HG03103 (cell line): Measurements from ENCODE around the gene BID.
A peak's percentile ranks its signal among the peaks of the same experiment; 100 is the strongest.

Experiments
- ATAC-seq: cut with Tn5 transposase; IDR thresholded peaks from one replicate; pipeline ENCODE4 v1.9.1; 2021; ENCODE audit warnings: low read depth; ENCODE audit not compliant: unreplicated experiment

The BID gene

GRCh38 chr22:17785185-17786184 is 11.2 kb upstream of the BID start:
- ATAC-seq, result no peak

- ATAC-seq, result no peak
Measured at GRCh38 chr22:17784776-17785175, 10.5 kb upstream of the BID start.

DNA sequence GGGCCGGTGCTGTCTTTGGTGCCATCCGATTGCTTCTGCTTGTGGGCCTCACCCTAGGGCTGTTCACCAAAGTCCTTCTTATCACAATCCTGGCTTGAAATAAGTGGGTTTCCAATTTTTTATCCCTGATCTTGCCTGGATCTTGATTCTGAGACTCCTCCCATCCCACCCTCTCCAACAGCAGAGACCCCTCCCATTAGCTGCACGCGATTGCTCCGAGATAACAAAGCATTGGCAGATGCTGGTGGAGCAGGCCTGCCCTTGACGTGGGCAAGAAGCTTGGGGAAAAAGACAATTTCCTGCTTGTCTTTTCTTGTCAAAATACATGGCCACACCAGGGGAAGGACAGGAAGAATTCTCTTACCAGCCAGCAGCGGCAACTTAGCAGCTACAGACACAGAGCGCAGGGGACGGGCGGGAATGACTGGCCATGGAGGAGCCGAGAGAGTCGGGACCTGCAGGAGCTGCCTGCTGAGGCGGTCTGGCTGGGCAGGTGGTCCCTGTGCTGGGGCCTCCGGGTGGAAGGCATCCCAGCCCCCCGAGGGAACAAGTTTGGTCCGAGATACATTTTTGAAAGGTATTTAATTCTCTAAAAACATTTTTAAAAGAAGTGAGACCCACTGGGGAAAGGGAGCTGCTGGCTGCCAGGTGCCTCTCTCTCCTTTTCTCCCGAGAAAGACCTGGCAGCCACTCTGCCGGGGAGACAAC is 9.7 kb upstream of the BID start:
- ATAC-seq, result no peak

- no peak for ATAC-seq
Measured at GRCh38 chr22:17783312-17783711, 9.0 kb upstream of the BID start.

DNA sequence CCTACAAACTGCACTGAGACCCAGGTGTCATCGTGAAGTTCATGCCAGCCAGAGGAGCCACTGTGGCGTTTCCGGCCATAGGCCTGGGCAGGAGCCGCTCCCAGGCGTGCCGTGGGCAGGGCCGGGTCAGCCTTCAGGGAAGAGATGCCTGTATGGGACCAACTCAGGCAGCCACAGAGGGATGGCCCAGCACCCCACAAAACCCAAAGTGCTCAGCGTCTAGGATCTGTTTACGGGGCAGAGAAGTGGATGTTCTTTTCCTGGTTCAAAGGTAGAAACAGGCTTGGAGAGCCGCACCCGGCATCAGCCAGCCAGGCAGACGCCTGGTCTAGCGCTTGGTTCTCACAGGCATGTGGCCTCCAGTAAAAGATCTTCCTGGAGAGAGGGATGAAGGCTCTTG is 8.4 kb upstream of the BID start:
- ATAC-seq, result no peak

- no peak for ATAC-seq
Measured at GRCh38 chr22:17782158-17782557, 7.9 kb upstream of the BID start.

- peak; percentile 35 for ATAC-seq
Measured at GRCh38 chr22:17781319-17782031, 7.2 kb upstream of the BID start.

DNA sequence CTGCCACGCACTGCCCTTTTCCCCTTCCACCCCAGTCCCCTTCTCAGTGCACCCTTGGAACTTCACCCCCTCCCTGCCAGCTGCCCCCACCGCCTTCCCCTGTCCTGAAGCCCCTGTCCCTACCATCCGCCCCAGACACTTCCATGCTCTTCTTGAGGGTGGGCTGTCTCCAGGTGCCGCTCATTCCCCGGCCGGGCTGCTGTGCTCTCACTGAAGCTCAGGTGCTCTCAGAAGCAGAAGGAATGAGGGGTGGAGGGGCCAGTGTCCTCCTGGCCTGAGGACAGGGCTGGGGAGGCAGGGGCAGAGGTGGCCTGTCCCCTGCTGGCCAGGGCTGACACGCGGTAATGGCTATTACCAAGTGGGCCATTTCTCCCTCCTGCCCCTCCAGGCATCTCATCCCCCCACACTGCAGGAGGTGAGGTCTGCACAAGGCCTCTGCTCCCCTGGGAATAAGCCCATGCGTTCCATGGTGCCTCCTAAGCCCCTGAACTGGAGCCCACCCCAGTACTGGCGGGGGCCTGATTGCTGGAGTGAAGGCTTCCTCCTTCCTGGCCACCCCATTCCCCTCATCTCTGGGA is 6.6 kb upstream of the BID start:
- no peak for ATAC-seq

- no peak for ATAC-seq
Measured at GRCh38 chr22:17780116-17780740, 6.0 kb upstream of the BID start.

DNA sequence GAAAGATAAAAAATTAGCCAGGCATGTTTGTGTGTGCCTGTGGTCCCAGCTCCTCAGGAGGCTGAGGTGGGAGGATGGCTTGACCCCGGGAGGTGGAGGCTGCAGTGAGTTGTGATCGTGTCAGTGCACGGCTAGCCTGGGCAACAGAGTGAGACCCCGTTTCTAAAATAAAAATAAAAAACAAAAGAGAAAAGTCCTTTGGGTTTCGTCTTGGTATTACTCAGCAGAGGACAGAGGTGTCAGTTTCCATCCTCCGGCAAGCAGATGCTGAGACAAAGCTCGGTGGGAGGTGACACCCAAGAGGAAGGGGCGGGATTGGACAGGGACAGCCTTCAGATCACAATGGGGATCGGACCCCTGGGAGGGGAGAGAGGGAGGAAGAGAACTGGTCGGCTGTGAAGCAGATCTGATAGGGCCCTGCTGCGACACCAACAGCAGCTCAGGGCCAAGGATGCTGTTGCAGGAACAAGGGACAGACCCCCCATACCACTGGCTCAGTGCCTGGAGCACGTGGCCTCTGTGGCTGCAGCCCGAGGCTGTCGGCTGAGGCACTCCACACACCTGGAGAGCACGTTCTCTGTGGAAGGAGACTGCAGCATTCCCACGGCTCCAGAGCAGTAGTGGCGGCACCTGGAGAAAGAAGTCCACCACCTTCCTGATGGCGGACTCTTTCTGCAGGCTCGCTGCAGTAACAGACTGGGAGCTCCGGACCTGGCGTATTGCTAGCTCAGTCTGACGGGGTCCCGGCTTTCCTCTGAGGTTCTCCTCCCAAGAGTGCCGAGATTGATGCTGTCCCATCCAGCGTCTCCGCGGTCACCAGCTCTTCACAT is 5.2 kb upstream of the BID start:
- no peak for ATAC-seq

GRCh38 chr22:17778412-17778976 is 4.2 kb upstream of the BID start:
- ATAC-seq, result no peak

DNA sequence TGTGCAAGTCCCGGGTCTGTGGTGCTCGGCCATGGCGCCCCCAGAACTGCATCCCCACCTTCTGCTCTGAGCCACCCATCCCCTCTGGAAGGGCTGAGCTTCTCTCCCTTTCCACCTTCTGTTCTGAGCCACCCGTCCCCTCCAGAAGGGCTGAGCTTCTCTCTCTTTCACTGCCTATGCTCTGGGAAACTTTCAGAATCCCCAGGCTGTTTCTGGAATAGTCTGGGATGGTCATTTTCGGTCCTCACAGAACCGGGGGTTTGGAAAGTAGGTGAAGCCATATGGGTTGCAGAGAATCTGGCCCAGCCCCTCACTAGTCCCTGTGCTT is 3.4 kb upstream of the BID start:
- ATAC-seq, result no peak

- no peak for ATAC-seq
Measured at GRCh38 chr22:17777005-17777716, 2.9 kb upstream of the BID start.

- no peak for ATAC-seq
Measured at GRCh38 chr22:17775781-17776465, 1.7 kb upstream of the BID start.

DNA sequence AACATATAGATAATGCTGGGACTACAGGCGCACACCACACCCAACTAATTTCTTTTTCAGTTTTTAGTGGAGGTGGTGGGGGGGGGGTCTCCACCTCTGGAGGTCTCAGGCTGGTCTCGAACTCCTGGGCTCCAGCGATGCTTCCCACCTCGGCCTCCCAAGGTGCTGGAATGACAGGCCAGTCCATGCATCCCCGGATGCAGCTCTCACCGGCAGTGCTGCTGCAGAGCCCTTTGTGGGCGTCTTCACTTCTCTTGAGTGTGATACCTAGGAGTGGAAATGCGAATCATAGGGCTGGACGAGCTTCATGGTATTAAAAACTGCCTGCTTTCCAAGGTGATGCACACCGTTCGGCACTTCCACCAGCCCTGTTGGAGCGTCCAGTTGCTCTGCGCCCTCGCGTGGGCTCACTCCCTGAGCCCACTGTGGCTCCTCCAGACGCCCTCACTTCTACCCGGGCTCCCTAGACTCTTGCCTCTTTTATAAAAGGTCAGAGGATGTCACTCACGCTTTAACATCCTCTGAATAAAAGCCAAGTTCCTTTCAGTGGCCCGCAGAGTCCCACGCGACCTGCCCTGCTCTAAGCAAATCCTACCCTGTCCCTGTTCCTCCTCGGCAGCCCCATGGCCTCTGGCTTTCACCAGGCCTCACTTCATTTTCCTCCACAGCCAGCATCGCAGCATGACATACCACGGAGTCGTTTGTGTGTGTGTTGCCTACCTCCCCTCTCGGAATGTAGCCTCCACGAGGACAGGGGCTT is 837 bp upstream of the BID start:
- ATAC-seq, result no peak

DNA sequence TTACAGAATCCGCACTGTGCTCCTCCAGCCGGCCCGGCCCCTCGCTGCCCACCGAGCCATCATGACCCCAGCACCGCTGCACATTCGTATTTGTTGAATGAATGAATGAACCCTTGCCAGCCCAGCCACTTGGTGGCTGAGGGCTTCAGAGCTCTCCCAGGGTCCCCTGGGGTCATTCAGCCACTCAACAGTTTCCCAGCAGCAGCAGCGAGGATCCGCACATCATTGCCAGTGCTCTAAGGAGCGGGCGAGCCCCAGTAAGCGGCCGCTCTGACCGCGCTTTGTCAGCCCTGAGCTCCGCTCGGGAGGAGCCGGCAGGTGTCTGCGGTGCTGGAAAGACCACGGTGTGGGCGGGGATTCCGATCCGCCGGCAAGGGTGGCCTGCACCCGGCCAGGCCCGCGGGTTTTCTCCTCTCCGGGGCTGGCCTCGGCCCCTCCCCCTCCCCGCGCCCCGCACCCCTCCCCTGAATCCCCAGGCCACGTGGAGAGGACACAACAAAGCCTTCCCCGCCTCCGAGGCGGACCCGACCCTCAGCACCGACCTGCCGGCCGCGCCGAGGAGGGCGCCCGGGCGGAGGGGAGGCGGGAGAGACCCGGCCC is 563 bp downstream of the BID start:
- no peak for ATAC-seq
